SK-N-SH treated with all-trans-retinoic acid at 6 μM for 48 hours (cell line): ENCODE results near the gene GAMT.

Experiments
- ATAC-seq: fragments of 200-7000 bp; cut with Tn5 transposase; 3 replicates; pipeline ENCODE4 v1.9.1; 2020; ENCODE audit warnings: mild to moderate bottlenecking, moderate library complexity
- ARNTL ChIP-seq: fragments of 450-650 bp; formaldehyde crosslinking; IDR thresholded peaks from 2 replicates; pipeline ENCODE4 v1.5.0; 2020; ENCODE audit warnings: low read depth, mild to moderate bottlenecking, moderate library complexity, borderline replicate concordance
- BACH2 ChIP-seq: fragments of 250-450 bp; sonication (Bioruptor Pico); IDR thresholded peaks from 2 replicates; pipeline ENCODE4 v1.9.0; 2021; ENCODE audit warnings: mild to moderate bottlenecking, borderline replicate concordance
- CREB5 ChIP-seq: fragments of 250-450 bp; sonication (Bioruptor Pico); IDR thresholded peaks from 2 replicates; pipeline ENCODE4 v1.5.1; 2020; ENCODE audit warnings: low read depth, mild to moderate bottlenecking, moderate library complexity
- CSRNP3 ChIP-seq: fragments of 250-450 bp; sonication (Bioruptor Pico); IDR thresholded peaks from 2 replicates; pipeline ENCODE4 v1.5.1; 2021; ENCODE audit warnings: mild to moderate bottlenecking, moderate library complexity
- ESRRG ChIP-seq: fragments of 250-450 bp; sonication (Bioruptor Pico); IDR thresholded peaks from 2 replicates; pipeline ENCODE4 v1.6.1; 2021; ENCODE audit warnings: mild to moderate bottlenecking
- ISL1 ChIP-seq: fragments of 250-450 bp; sonication (Bioruptor Pico); IDR thresholded peaks from 2 replicates; pipeline ENCODE4 v2.1.2; 2022; ENCODE audit warnings: mild to moderate bottlenecking, moderate library complexity
- OSR1 ChIP-seq: fragments of 250-450 bp; sonication (Bioruptor Pico); IDR thresholded peaks from 2 replicates; pipeline ENCODE4 v1.8.0; 2022; ENCODE audit warnings: moderate library complexity, mild to moderate bottlenecking, inconsistent platforms
- PATZ1 ChIP-seq: fragments of 250-450 bp; sonication (Bioruptor Pico); IDR thresholded peaks from 2 replicates; pipeline ENCODE4 v1.8.0; 2020; ENCODE audit warnings: mild to moderate bottlenecking, moderate library complexity, borderline replicate concordance
- PPARA ChIP-seq: fragments of 250-450 bp; sonication (Bioruptor Pico); IDR thresholded peaks from 2 replicates; pipeline ENCODE4 v1.5.0; 2020; ENCODE audit warnings: mild to moderate bottlenecking, borderline replicate concordance
- TOX ChIP-seq: fragments of 250-450 bp; sonication (Bioruptor Pico); IDR thresholded peaks from 2 replicates; pipeline ENCODE4 v1.8.0; 2021; ENCODE audit warnings: mild to moderate bottlenecking, moderate library complexity, borderline replicate concordance
- TSHZ2 ChIP-seq: fragments of 250-450 bp; sonication (Bioruptor Pico); IDR thresholded peaks from 2 replicates; pipeline ENCODE4 v1.5.0; 2020; ENCODE audit warnings: mild to moderate bottlenecking, moderate library complexity
- ZFP30 ChIP-seq: fragments of 450-650 bp; formaldehyde crosslinking; IDR thresholded peaks from 2 replicates; pipeline ENCODE4 v1.5.0; 2022; ENCODE audit warnings: mild to moderate bottlenecking, moderate library complexity
- ZNF565 ChIP-seq: fragments of 450-650 bp; formaldehyde crosslinking; conservative IDR thresholded peaks from 2 replicates; pipeline ENCODE4 v1.5.0; 2020; ENCODE audit warnings: low read depth, mild to moderate bottlenecking, moderate library complexity
- ZNF70 ChIP-seq: fragments of 450-650 bp; formaldehyde crosslinking; IDR thresholded peaks from 2 replicates; pipeline ENCODE4 v1.5.0; 2020; ENCODE audit warnings: mild to moderate bottlenecking, moderate library complexity
- ZNF8 ChIP-seq: fragments of 450-650 bp; formaldehyde crosslinking; IDR thresholded peaks from 2 replicates; pipeline ENCODE4 v1.5.0; 2020; ENCODE audit warnings: mild to moderate bottlenecking, moderate library complexity

GAMT gene

GRCh38 chr19:1438933-1439354, 37.6 kb upstream of the GAMT start (continued):
- TF ChIP-seq CSRNP3 (no peak), PATZ1 (CRISPR knock-in tag) (no peak), OSR1 (CRISPR knock-in tag) (no peak), CREB5 (CRISPR knock-in tag) (no peak)

- peak; percentile 86 for ATAC-seq
- TF ChIP-seq ISL1 (CRISPR knock-in tag) = no peak
- TF ChIP-seq TSHZ2 (CRISPR knock-in tag) = 0 out of 2 replicates have a peak, but pooled peaks have one; percentile 18
- TF ChIP-seq, all 23 proteins: peak for 1
Measured at GRCh38 chr19:1438035-1438932, 36.9 kb upstream of the GAMT start, which contains the start of gene RPS15. Gene RPS15, plus strand, starts transcription at chr19:1438396. Its CDS starts 30 bp downstream, at chr19:1438426.

- ATAC-seq = no peak
- TF ChIP-seq BACH2 = no peak
- no peak for TF ChIP-seq ZNF70 (CRISPR knock-in tag)
- TF ChIP-seq CREB5 (CRISPR knock-in tag) = no peak
- TF ChIP-seq CSRNP3 = no peak
- TF ChIP-seq ESRRG (CRISPR knock-in tag) = no peak
- no peak for TF ChIP-seq ZNF565
- TF ChIP-seq PPARA (CRISPR knock-in tag) = no peak
- no peak for TF ChIP-seq TSHZ2 (CRISPR knock-in tag)
- no peak for TF ChIP-seq ARNTL
- no peak for TF ChIP-seq ZFP30 (CRISPR knock-in tag)
- TF ChIP-seq TOX = no peak
- TF ChIP-seq ZNF8 (CRISPR knock-in tag) = no peak
- TF ChIP-seq PATZ1 (CRISPR knock-in tag) = no peak
Measured at GRCh38 chr19:1437609-1438008, 36.3 kb upstream of the GAMT start.
